Kidney epithelial cell (primary cell): ENCODE measurements around the gene RAD51B. TPM values are rescaled to one million over a fixed set of nuclear protein-coding genes. Genes with fewer than 3 reads are reported as not detected.

Experiments
- DNase-seq: peaks from one replicate; pipeline ENCODE4 v3.0.0-alpha.2; 2010; ENCODE audit warnings: low read depth
- H3K27me3 ChIP-seq: 2 replicates; pipeline ENCODE4 v1.6.0; 2011; ENCODE audit warnings: low read length; ENCODE audit not compliant: control insufficient read depth, insufficient read depth
- H3K36me3 ChIP-seq: 2 replicates; pipeline ENCODE4 v1.5.1; 2011; ENCODE audit warnings: low read length; ENCODE audit not compliant: control insufficient read depth, insufficient read depth
- H3K4me3 ChIP-seq: 2 replicates; pipeline ENCODE4 v1.5.1; 2011; ENCODE audit warnings: low read depth, mild to moderate bottlenecking, control low read depth, low read length
- CTCF ChIP-seq: IDR thresholded peaks from 2 replicates; pipeline ENCODE4 v1.5.1; 2011; ENCODE audit warnings: mild to moderate bottlenecking, moderate library complexity, low read length, control low read depth, inconsistent platforms; ENCODE audit not compliant: insufficient read depth, poor library complexity, severe bottlenecking
- total RNA-seq: library from RNA; depleted of rRNA; stranded (reverse); fragments of >200 nt; gene quantifications from 2 replicates; pipeline ENCODE4 v1.2.3, GENCODE V29; 2015

Gene RAD51B
- total RNA-seq, 1 donor from 2014 or later, result 9.5 TPM

- no peak for TF ChIP-seq CTCF
- Histone ChIP-seq H3K4me3 (no peak overlapping the region), H3K36me3 (peaks cover 1% of the 10 kb centered on the region), H3K27me3 (no peaks in the 10 kb centered on the region)
- no peak for DNase-seq
These were observed 440.5 kb downstream of the RAD51B start for GRCh38 chr14:68260121-68260520.

GRCh38 chr14:68261092-68261842 lies 441.7 kb downstream of the RAD51B start:
- H3K36me3 ChIP-seq, result peaks cover 1% of the 10 kb centered on the region
- TF ChIP-seq CTCF, result no peak
- DNase-seq, result no peak
- H3K27me3 ChIP-seq, result no peaks in the 10 kb centered on the region
- H3K4me3 ChIP-seq, result no peak overlapping the region

- DNase-seq, result no peak
- Histone ChIP-seq H3K36me3 (peaks cover 1% of the 10 kb centered on the region), H3K27me3 (no peaks in the 10 kb centered on the region), H3K4me3 (no peak overlapping the region)
- no peak for TF ChIP-seq CTCF
These were observed 443.0 kb downstream of the RAD51B start for GRCh38 chr14:68262567-68262966.

DNA sequence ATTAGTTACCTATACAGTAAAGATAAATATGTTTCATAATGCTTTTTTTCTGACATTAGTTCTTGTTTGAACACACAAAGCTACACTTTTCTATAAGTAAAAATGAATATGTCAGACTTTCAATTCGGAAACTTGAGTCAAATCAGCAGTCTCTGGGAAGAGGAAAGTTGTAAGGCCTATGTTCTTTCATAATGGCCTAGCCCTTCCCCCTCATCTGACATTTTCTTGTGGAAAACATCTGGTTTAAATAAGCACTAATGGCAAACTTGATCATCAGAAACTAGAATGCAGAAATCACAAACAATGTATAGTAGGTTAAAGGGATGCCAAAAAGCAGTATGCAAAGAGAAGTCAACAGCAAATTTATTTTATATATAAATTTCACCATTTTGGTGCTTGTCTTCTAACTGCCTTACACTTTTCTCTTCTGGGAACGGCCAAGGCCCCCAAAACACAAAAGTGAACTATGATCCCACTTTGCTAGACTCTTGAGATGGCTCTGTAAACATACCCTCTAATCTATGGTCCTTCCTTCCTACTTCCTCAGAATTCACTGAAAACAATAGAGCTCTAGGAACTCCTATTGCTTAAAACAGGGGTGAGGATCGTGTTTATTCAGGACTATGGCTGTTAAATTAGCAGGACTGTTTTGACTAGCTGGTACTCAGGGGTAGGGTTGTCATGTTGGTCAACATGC lies 444.1 kb downstream of the RAD51B start:
- DNase-seq, result no peak
- Histone ChIP-seq H3K36me3 (no peaks in the 10 kb centered on the region), H3K27me3 (no peaks in the 10 kb centered on the region), H3K4me3 (no peak overlapping the region)
- no peak for TF ChIP-seq CTCF

DNA sequence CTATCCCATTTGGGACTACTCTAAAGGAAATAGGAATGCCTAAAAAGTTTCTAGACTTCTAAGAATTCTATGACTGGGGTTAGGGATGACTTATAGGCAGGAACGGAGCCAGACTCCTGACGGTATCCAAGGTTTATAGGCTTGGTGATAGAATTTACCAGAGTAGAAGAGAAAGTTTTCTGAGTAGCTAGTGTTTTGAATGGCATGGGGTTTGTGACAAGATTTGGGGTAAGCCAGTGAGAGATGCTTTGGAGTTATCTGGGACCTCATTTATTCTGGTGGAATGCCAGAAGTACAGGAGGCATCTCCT lies 444.6 kb downstream of the RAD51B start:
- no peaks in the 10 kb centered on the region for H3K36me3 ChIP-seq
- no peak overlapping the region for H3K4me3 ChIP-seq
- TF ChIP-seq CTCF, result no peak

More for the DNA sequence above, 444.6 kb downstream of the RAD51B start:
- H3K27me3 ChIP-seq, result no peaks in the 10 kb centered on the region
- DNase-seq, result no peak
